ENCODE measurements around the gene IREB2. TPM values are rescaled to one million over a fixed set of nuclear protein-coding genes. Genes with fewer than 3 reads are reported as not detected.

IREB2 gene
- total RNA-seq, 5 donors from 2014 or later (not counting 1 experiment from before 2014, with no cell fraction given): 58.7 to 71.5 (median 65.1) TPM

GRCh38 chr15:78542647-78543046 lies 104.6 kb downstream of the IREB2 start:
- Mint-ChIP-seq H3K4me3 (peak overlapping the region; percentile 36 to 96 (median 87)), H3K27me3 (no peaks in the 10 kb centered on the region), H3K9me3 (no peaks in the 10 kb centered on the region), H3K4me1 (peaks cover 24 to 38% (median 35%) of the 10 kb centered on the region in 3 donors), H3K36me3 (peaks cover 25% of the 10 kb centered on the region), H3K27ac (peak overlapping the region in 1 of 2 donors; percentile 55)
- peaks cover 16 to 28% of the 10 kb centered on the region in 2 experiments for H3K4me1 ChIP-seq (ENCODE audit: control insufficient read depth in 1 of 2, extremely low read depth in 1 of 2, insufficient read depth in 2 of 2, low read length in 2 of 2)
- CTCF ChIA-PET: no interaction called here
- POLR2A ChIA-PET: no interaction called here
- DNase-seq (no peak), ATAC-seq (replicated peaks in 1 of 4) (no peak)
- no peaks in the 10 kb centered on the region for H3K9me3 ChIP-seq
- H3K36me3 ChIP-seq (ENCODE audit: control insufficient read depth in 2 of 2, extremely low read depth in 1 of 2, insufficient read depth in 1 of 2, low read length in 1 of 2): peaks cover 4 to 51% of the 10 kb centered on the region in 2 donors
- no peak overlapping the region for H3K27ac ChIP-seq (ENCODE audit: low read length)
- no peak overlapping the region for H3K4me3 ChIP-seq (ENCODE audit: control insufficient read depth in 1 of 2, extremely low read depth in 1 of 2, low read length in 1 of 2)
- H3K27me3 ChIP-seq (replicated peaks in 1 of 2; ENCODE audit: control insufficient read depth in 2 of 2, extremely low read depth in 1 of 2, insufficient read depth in 2 of 2, low read length in 1 of 2): no peaks in the 10 kb centered on the region
- WGBS (ENCODE audit: insufficient coverage): no CpG with 5 or more reads among the region's 3 CpGs

- H3K4me3 Mint-ChIP-seq: no peak overlapping the region
- no peaks in the 10 kb centered on the region for H3K9me3 ChIP-seq
- ChIA-PET CTCF (no interaction called here), POLR2A (no interaction called here)
- no peak for ATAC-seq (replicated peaks in 1 of 4)
- peaks cover 37% of the 10 kb centered on the region for H3K36me3 Mint-ChIP-seq
- H3K36me3 ChIP-seq (ENCODE audit: control insufficient read depth in 2 of 2, extremely low read depth in 1 of 2, insufficient read depth in 1 of 2, low read length in 1 of 2): peaks cover 2 to 61% of the 10 kb centered on the region in 2 donors
- H3K27me3 Mint-ChIP-seq: no peaks in the 10 kb centered on the region
- peaks cover 0 to 7% (median 2%) of the 10 kb centered on the region in 3 donors for H3K4me1 Mint-ChIP-seq
- H3K9me3 Mint-ChIP-seq: no peaks in the 10 kb centered on the region
- DNase-seq: no peak
- H3K27me3 ChIP-seq (replicated peaks in 1 of 2; ENCODE audit: control insufficient read depth in 2 of 2, extremely low read depth in 1 of 2, insufficient read depth in 2 of 2, low read length in 1 of 2): no peaks in the 10 kb centered on the region
- H3K4me3 ChIP-seq (ENCODE audit: control insufficient read depth in 1 of 2, extremely low read depth in 1 of 2, low read length in 1 of 2): no peak overlapping the region
- no peak overlapping the region for H3K27ac ChIP-seq (ENCODE audit: low read length)
- 82% methylated on average over 3 of the region's 6 CpGs for WGBS (ENCODE audit: insufficient coverage)
- no peak overlapping the region for H3K27ac Mint-ChIP-seq
- H3K4me1 ChIP-seq (ENCODE audit: control insufficient read depth in 1 of 2, extremely low read depth in 1 of 2, insufficient read depth in 2 of 2, low read length in 2 of 2): no peaks in the 10 kb centered on the region
These were observed 112.2 kb downstream of the IREB2 start for GRCh38 chr15:78550194-78550593.

GRCh38 chr15:78550815-78551214 lies 112.8 kb downstream of the IREB2 start:
- Histone ChIP-seq H3K4me1 (ENCODE audit: control insufficient read depth in 1 of 2, extremely low read depth in 1 of 2, insufficient read depth in 2 of 2, low read length in 2 of 2) (no peaks in the 10 kb centered on the region), H3K4me3 (ENCODE audit: control insufficient read depth in 1 of 2, extremely low read depth in 1 of 2, low read length in 1 of 2) (no peak overlapping the region), H3K27me3 (replicated peaks in 1 of 2; ENCODE audit: control insufficient read depth in 2 of 2, extremely low read depth in 1 of 2, insufficient read depth in 2 of 2, low read length in 1 of 2) (no peaks in the 10 kb centered on the region), H3K9me3 (no peaks in the 10 kb centered on the region), H3K27ac (ENCODE audit: low read length) (no peak overlapping the region), H3K36me3 (ENCODE audit: control insufficient read depth in 2 of 2, extremely low read depth in 1 of 2, insufficient read depth in 1 of 2, low read length in 1 of 2) (peaks cover 2 to 55% of the 10 kb centered on the region in 2 donors)
- ChIA-PET POLR2A (no interaction called here), CTCF (no interaction called here)
- ATAC-seq (replicated peaks in 1 of 4) (no peak), DNase-seq (no peak)
- WGBS (ENCODE audit: insufficient coverage): 82% methylated on average over 2 of the region's 3 CpGs
- Mint-ChIP-seq H3K27me3 (no peaks in the 10 kb centered on the region), H3K9me3 (no peaks in the 10 kb centered on the region), H3K27ac (no peak overlapping the region), H3K4me3 (no peak overlapping the region), H3K4me1 (peaks cover 0 to 4% (median 2%) of the 10 kb centered on the region in 3 donors), H3K36me3 (peaks cover 30% of the 10 kb centered on the region)

Other genes starting within 250 kb of the IREB2 start
- not detected for gene ACSBG1, start 203.7 kb upstream of the IREB2 start, total RNA-seq
- 10 to 100 TPM; 29.0 to 50.4 (median 32.6) TPM for gene DNAJA4, start 173.7 kb upstream of the IREB2 start, total RNA-seq
- gene SKIC8, start 138.6 kb upstream of the IREB2 start, total RNA-seq: 10 to 100 TPM; 25.6 to 42.8 (median 33.5) TPM
- gene CRABP1, start 97.9 kb upstream of the IREB2 start, total RNA-seq: under 1 TPM in 2 of 5 donors, not detected in 3; 0.47 to 0.99 TPM
- 1 to 10 TPM; 1.7 to 4.6 (median 4.0) TPM for gene HYKK, start 69.4 kb downstream of the IREB2 start, total RNA-seq
- gene PSMA4, start 102.2 kb downstream of the IREB2 start, total RNA-seq: 10 to 100 TPM; 54.5 to 87.0 (median 80.7) TPM
- gene CHRNA5, start 127.3 kb downstream of the IREB2 start, total RNA-seq: 1 to 10 TPM in 1 of 5 donors, under 1 TPM in 4; 0.37 to 1.1 (median 0.57) TPM
- not detected for gene CHRNA3, start 182.8 kb downstream of the IREB2 start, total RNA-seq
- not detected for gene CHRNB4, start 203.0 kb downstream of the IREB2 start, total RNA-seq

All from T-cell (primary cell).